ENCODE data around the gene SLC39A3. TPM values are rescaled to one million over a fixed set of nuclear protein-coding genes. Genes with fewer than 3 reads are reported as not detected.

The SLC39A3 gene
- total and polyA plus RNA-seq, 2 donors (not counting 1 experiment from before 2014, with no cell fraction given): 23.9 to 28.2 TPM

DNA sequence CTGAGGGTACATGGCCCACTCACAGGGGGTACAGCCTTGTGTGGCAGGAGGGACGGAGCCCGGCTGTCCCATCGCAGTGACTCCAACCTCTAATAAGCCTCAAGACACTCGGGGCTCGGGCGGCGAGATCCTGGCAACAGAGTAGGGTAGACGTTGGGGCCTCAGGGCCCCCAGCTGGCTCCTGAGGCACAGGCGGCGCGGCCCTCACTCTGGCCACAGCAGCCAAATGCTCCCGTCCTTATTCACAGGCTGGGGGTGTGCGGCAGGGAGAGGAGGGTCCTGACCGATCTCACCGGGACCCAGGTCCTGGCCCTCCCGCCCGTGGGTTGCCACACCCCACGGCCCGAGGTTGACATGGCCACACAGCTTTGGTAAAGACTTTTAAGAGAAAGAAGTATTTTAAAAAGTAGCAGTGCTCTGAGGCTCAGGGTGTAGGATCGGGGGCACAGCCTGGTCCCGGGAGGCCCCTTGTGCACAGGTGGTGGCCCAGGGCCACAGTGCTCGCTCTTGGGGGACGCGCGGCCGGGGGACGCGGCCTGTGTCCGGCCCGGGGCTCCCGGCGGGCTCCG, 7.6 kb downstream of the SLC39A3 start:
- no peak for DNase-seq (ENCODE audit: low read depth in 2 of 2)
- Histone ChIP-seq H3K27ac (ENCODE audit: insufficient read depth, low read length) (no peak overlapping the region), H3K9ac (ENCODE audit: insufficient read depth, low read length) (no peak overlapping the region), H3K36me3 (ENCODE audit: control insufficient read depth, insufficient read depth, low read length) (peaks cover 10% of the 10 kb centered on the region), H3K27me3 (ENCODE audit: control insufficient read depth, insufficient read depth, low read length) (peaks cover 3% of the 10 kb centered on the region), H3K9me3 (ENCODE audit: control insufficient read depth, insufficient read depth, low read depth, low read length) (no peaks in the 10 kb centered on the region), H3K4me3 (replicated peaks in 1 of 4; ENCODE audit: control extremely low read depth in 1 of 4, insufficient read depth in 1 of 4, low read depth in 3 of 4, low read length in 4 of 4) (no peak overlapping the region), H3K4me1 (ENCODE audit: control insufficient read depth, extremely low read depth, insufficient read depth, low read length) (no peaks in the 10 kb centered on the region), H4K20me1 (ENCODE audit: control insufficient read depth, extremely low read depth, insufficient read depth, low read length) (no peaks in the 10 kb centered on the region), H3K79me2 (ENCODE audit: control insufficient read depth, insufficient read depth, low read length) (no peaks in the 10 kb centered on the region), H2AFZ (ENCODE audit: low read length) (no peak overlapping the region), H3K4me2 (ENCODE audit: extremely low read depth, insufficient read depth, low read length) (no peak overlapping the region)
- TF ChIP-seq EZH2 (IDR thresholded peaks at IDR 0.05; ENCODE audit: low read length, missing control alignments) (no peak), CTCF (conservative IDR thresholded peaks at IDR 0.05 in 1 of 2, IDR thresholded peaks at IDR 0.05 in 1 of 2; ENCODE audit: low read depth in 1 of 2, low read length in 2 of 2) (no peak)

DNA sequence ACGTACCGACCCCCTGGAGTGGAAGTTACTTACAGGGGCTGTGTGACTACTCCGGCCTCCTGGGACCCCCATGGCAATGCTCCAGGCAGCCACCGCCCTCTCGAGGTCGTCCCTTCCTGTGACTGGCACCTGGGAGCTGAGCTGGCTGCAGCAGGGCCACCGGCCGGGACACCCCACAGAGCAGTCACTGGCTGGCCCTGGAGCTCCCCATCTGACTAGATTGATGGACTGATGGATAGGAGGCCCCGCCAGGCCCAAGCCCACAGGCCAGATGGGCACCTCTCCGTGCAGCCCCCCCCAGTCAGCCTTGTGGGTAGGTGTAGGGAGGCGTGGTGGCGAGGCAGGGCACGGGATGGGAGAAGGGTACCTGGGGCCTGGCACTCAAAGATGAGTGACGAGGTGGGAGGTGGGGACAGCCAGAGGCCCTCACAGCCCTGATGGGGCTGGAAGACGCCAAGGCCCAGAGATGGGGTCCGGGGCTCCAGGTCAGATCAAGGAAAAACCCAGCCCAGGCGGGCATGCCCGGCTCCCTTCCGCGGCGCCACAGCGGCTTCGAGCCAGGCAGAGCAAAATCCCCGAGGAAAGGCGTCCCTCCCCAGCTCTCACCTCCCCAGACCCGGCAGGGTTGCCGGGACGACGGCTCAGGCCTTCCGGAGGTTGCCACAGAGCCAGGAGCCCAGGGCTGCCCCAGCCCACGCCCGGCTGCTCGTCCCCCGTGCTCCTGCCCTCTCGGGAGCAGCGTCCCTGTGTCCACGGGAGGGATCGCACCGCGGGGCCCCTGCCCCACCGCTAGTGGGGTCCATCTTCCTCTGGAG, 8.4 kb downstream of the SLC39A3 start:
- no peak overlapping the region for H2AFZ ChIP-seq (ENCODE audit: low read length)
- H3K4me2 ChIP-seq (ENCODE audit: extremely low read depth, insufficient read depth, low read length): no peak overlapping the region
- no peak overlapping the region for H3K4me3 ChIP-seq (replicated peaks in 1 of 4; ENCODE audit: control extremely low read depth in 1 of 4, insufficient read depth in 1 of 4, low read depth in 3 of 4, low read length in 4 of 4)
- no peaks in the 10 kb centered on the region for H3K4me1 ChIP-seq (ENCODE audit: control insufficient read depth, extremely low read depth, insufficient read depth, low read length)
- no peaks in the 10 kb centered on the region for H3K9me3 ChIP-seq (ENCODE audit: control insufficient read depth, insufficient read depth, low read depth, low read length)
- no peaks in the 10 kb centered on the region for H4K20me1 ChIP-seq (ENCODE audit: control insufficient read depth, extremely low read depth, insufficient read depth, low read length)
- no peaks in the 10 kb centered on the region for H3K79me2 ChIP-seq (ENCODE audit: control insufficient read depth, insufficient read depth, low read length)
- no peak overlapping the region for H3K9ac ChIP-seq (ENCODE audit: insufficient read depth, low read length)
- H3K36me3 ChIP-seq (ENCODE audit: control insufficient read depth, insufficient read depth, low read length): peaks cover 8% of the 10 kb centered on the region
- peaks cover 6% of the 10 kb centered on the region for H3K27me3 ChIP-seq (ENCODE audit: control insufficient read depth, insufficient read depth, low read length)
- no peak for DNase-seq (ENCODE audit: low read depth in 2 of 2)
- no peak overlapping the region for H3K27ac ChIP-seq (ENCODE audit: insufficient read depth, low read length)
- TF ChIP-seq CTCF (conservative IDR thresholded peaks at IDR 0.05 in 1 of 2, IDR thresholded peaks at IDR 0.05 in 1 of 2; ENCODE audit: low read depth in 1 of 2, low read length in 2 of 2) (no peak), EZH2 (IDR thresholded peaks at IDR 0.05; ENCODE audit: low read length, missing control alignments) (no peak)

DNA sequence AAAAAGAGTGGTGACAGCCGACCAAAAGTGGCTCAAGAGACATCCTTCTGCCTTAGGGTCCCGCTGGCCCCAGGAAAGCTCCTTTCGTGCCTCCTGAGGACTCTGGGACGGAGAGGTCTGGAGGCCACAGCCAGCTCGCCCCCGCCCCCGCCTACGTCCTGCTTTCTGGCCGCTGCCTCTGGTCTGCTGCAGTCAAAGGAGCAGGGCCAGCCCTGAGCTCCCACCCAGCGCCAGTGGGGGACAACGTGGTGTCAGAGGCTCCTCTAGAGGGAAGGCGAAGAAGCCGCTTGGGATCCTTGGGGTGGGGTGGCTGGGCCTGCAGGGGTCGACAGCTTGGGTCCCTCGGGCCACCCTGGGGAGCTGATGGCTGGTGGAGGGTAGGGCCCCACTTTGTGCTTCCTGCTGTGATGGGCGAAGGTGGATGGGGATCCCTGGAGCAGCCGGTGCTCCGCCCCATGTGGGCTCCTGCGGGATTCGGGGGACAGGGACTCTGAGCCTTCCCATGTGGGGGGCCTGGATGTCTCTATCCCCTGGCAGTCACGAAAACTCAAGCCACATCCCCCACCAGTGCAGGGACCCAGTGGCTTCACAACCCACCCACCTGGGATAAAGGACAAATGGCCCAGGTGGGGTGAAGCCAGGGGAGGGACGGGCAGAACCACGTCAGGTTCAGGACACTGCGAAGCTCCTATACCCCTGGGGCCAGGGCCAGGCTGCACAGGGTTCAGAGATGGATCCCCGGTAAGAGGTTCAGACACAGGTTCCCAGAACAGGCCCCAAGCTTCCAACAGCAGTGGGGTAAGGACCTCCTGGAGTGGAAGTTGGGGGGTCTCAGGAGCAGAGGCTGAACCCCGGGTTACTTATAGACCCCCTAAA, 9.6 kb downstream of the SLC39A3 start:
- TF ChIP-seq CTCF (conservative IDR thresholded peaks at IDR 0.05 in 1 of 2, IDR thresholded peaks at IDR 0.05 in 1 of 2; ENCODE audit: low read depth in 1 of 2, low read length in 2 of 2): no peak
- no peak for TF ChIP-seq EZH2 (IDR thresholded peaks at IDR 0.05; ENCODE audit: low read length, missing control alignments)
- no peak for DNase-seq (ENCODE audit: low read depth in 2 of 2)
- H4K20me1 ChIP-seq (ENCODE audit: control insufficient read depth, extremely low read depth, insufficient read depth, low read length): no peaks in the 10 kb centered on the region
- H3K4me3 ChIP-seq (replicated peaks in 1 of 4; ENCODE audit: control extremely low read depth in 1 of 4, insufficient read depth in 1 of 4, low read depth in 3 of 4, low read length in 4 of 4): no peak overlapping the region
- no peak overlapping the region for H2AFZ ChIP-seq (ENCODE audit: low read length)
- no peaks in the 10 kb centered on the region for H3K9me3 ChIP-seq (ENCODE audit: control insufficient read depth, insufficient read depth, low read depth, low read length)
- no peaks in the 10 kb centered on the region for H3K79me2 ChIP-seq (ENCODE audit: control insufficient read depth, insufficient read depth, low read length)
- H3K27me3 ChIP-seq (ENCODE audit: control insufficient read depth, insufficient read depth, low read length): peaks cover 8% of the 10 kb centered on the region
- H3K4me1 ChIP-seq (ENCODE audit: control insufficient read depth, extremely low read depth, insufficient read depth, low read length): no peaks in the 10 kb centered on the region
- H3K27ac ChIP-seq (ENCODE audit: insufficient read depth, low read length): no peak overlapping the region
- no peak overlapping the region for H3K9ac ChIP-seq (ENCODE audit: insufficient read depth, low read length)
- H3K36me3 ChIP-seq (ENCODE audit: control insufficient read depth, insufficient read depth, low read length): peaks cover 6% of the 10 kb centered on the region
- H3K4me2 ChIP-seq (ENCODE audit: extremely low read depth, insufficient read depth, low read length): no peak overlapping the region
